Type B pancreatic cell (in vitro differentiated cells): ENCODE measurements around the gene ZNF747. TPM values are rescaled to one million over a fixed set of nuclear protein-coding genes. Genes with fewer than 3 reads are reported as not detected.
"Not testable (repeated sequence)": the region's sequence is repeated elsewhere in the genome, so short reads cannot be mapped to it uniquely, and the experiment has no call there.

Source experiments
- DNase-seq: peaks from one replicate; pipeline ENCODE4 v3.0.0; 2021; ENCODE audit warnings: mixed read lengths; ENCODE audit not compliant: unreplicated experiment; ENCODE audit errors: extremely low spot score
- H3K27ac Mint-ChIP-seq: 2 replicates; pipeline ENCODE4 v1.8.0; 2021; ENCODE audit warnings: mild to moderate bottlenecking, mixed read lengths
- H3K27me3 Mint-ChIP-seq: 2 replicates; pipeline ENCODE4 v1.8.0; 2021; ENCODE audit warnings: mixed read lengths
- H3K36me3 Mint-ChIP-seq: 2 replicates; pipeline ENCODE4 v1.8.0; 2021; ENCODE audit warnings: mixed read lengths
- H3K4me1 Mint-ChIP-seq: one replicate; pipeline ENCODE4 v1.8.0; 2021; ENCODE audit warnings: mixed read lengths; ENCODE audit not compliant: unreplicated experiment
- H3K4me3 Mint-ChIP-seq: 2 replicates; pipeline ENCODE4 v1.8.0; 2021; ENCODE audit warnings: mild to moderate bottlenecking, mixed read lengths
- H3K9me3 Mint-ChIP-seq: 2 replicates; pipeline ENCODE4 v1.8.0; 2021; ENCODE audit warnings: mixed read lengths
- CTCF ChIP-seq: fragments of 200-600 bp; sonication (generic); conservative IDR thresholded peaks from 2 replicates; pipeline ENCODE4 v1.5.0; 2021; ENCODE audit warnings: antibody characterized with exemption, mild to moderate bottlenecking
- total RNA-seq: library from RNA; stranded (reverse); gene quantifications from 2 replicates; pipeline ENCODE4 v1.2.1, GENCODE V29; 2021; ENCODE audit warnings: low replicate concordance

ZNF747 gene
- total RNA-seq, 1 donor from 2014 or later: 11.4 TPM

- Mint-ChIP-seq H3K4me3 (no peak overlapping the region), H3K27me3 (no peaks in the 10 kb centered on the region), H3K27ac (no peak overlapping the region), H3K9me3 (no peaks in the 10 kb centered on the region), H3K36me3 (peaks cover 4% of the 10 kb centered on the region), H3K4me1 (peaks cover 23% of the 10 kb centered on the region)
- TF ChIP-seq CTCF: no peak
- no peak for DNase-seq
Observed at GRCh38 chr16:30546115-30546514, 11.5 kb upstream of the ZNF747 start.

- H3K36me3 Mint-ChIP-seq: peaks cover 4% of the 10 kb centered on the region
Observed at GRCh38 chr16:30543067-30543466, 8.4 kb upstream of the ZNF747 start.

GRCh38 chr16:30541502-30542329, 7.1 kb upstream of the ZNF747 start:
- no peak overlapping the region for H3K27ac Mint-ChIP-seq
- H3K4me3 Mint-ChIP-seq: no peak overlapping the region
- H3K27me3 Mint-ChIP-seq: no peaks in the 10 kb centered on the region
- peaks cover 13% of the 10 kb centered on the region for H3K4me1 Mint-ChIP-seq
- no peak for TF ChIP-seq CTCF
- H3K36me3 Mint-ChIP-seq: peaks cover 7% of the 10 kb centered on the region
- no peaks in the 10 kb centered on the region for H3K9me3 Mint-ChIP-seq
- DNase-seq: no peak

More at GRCh38 chr16:30543067-30543466, 8.4 kb upstream of the ZNF747 start:
- Mint-ChIP-seq H3K27ac (no peak overlapping the region), H3K9me3 (no peaks in the 10 kb centered on the region), H3K4me1 (peaks cover 13% of the 10 kb centered on the region), H3K4me3 (no peak overlapping the region), H3K27me3 (no peaks in the 10 kb centered on the region)
- no peak for TF ChIP-seq CTCF
- DNase-seq: no peak

- H3K36me3 Mint-ChIP-seq, DNase-seq, H3K9me3 Mint-ChIP-seq, H3K27ac Mint-ChIP-seq, H3K4me3 Mint-ChIP-seq, H3K27me3 Mint-ChIP-seq: not testable (repeated sequence)
- H3K4me1 Mint-ChIP-seq: peaks cover 12% of the 10 kb centered on the region
Observed at GRCh38 chr16:30540916-30541464, 6.3 kb upstream of the ZNF747 start.

GRCh38 chr16:30539986-30540526, 5.4 kb upstream of the ZNF747 start:
- Mint-ChIP-seq H3K36me3 (peaks cover 12% of the 10 kb centered on the region), H3K27ac (peak overlapping the region; percentile 15), H3K4me1 (peaks cover 14% of the 10 kb centered on the region)
- H3K4me3 Mint-ChIP-seq, DNase-seq, H3K9me3 Mint-ChIP-seq, H3K27me3 Mint-ChIP-seq: not testable (repeated sequence)

GRCh38 chr16:30539000-30539964, 4.6 kb upstream of the ZNF747 start:
- no peak overlapping the region for H3K4me3 Mint-ChIP-seq
- peak overlapping the region; percentile 57 for H3K27ac Mint-ChIP-seq
- no peaks in the 10 kb centered on the region for H3K27me3 Mint-ChIP-seq
- DNase-seq: no peak
- H3K36me3 Mint-ChIP-seq: peaks cover 12% of the 10 kb centered on the region
- H3K4me1 Mint-ChIP-seq: peaks cover 16% of the 10 kb centered on the region
- no peak for TF ChIP-seq CTCF
- no peaks in the 10 kb centered on the region for H3K9me3 Mint-ChIP-seq

GRCh38 chr16:30536391-30537024, 1.9 kb upstream of the ZNF747 start:
- peak overlapping the region; percentile 95 for H3K4me3 Mint-ChIP-seq
- peaks cover 15% of the 10 kb centered on the region for H3K36me3 Mint-ChIP-seq
- H3K27me3 Mint-ChIP-seq, DNase-seq, H3K9me3 Mint-ChIP-seq: not testable (repeated sequence)
- peaks cover 21% of the 10 kb centered on the region for H3K4me1 Mint-ChIP-seq
- H3K27ac Mint-ChIP-seq: peak overlapping the region; percentile 95
